ENCODE results near the gene FAXDC2. TPM values are rescaled to one million over a fixed set of nuclear protein-coding genes. Genes with fewer than 3 reads are reported as not detected.
A peak's percentile ranks its signal among the peaks of the same experiment; 100 is the strongest.

FAXDC2 gene
- total and polyA plus RNA-seq, 2 of the 13 experiments (the other 11 are each of a cell fraction or from before 2014, with no cell fraction given) = 4.7 to 58.8 TPM

- TF ChIP-seq HMGXB3 (CRISPR knock-in tag; IDR thresholded peaks at IDR 0.05; ENCODE audit: borderline replicate concordance) (no peak), MEF2D (CRISPR knock-in tag; IDR thresholded peaks at IDR 0.05) (no peak; the same call in 1 of the 2 replicates), NR2C2 (CRISPR knock-in tag; IDR thresholded peaks at IDR 0.05; ENCODE audit: borderline replicate concordance) (peak; percentile 97), YY1 (IDR thresholded peaks at IDR 0.05; ENCODE audit: insufficient read depth, insufficient replicate concordance, low read depth, low read length) (peak; percentile 79), ZNF605 (CRISPR knock-in tag; IDR thresholded peaks at IDR 0.05) (peak; percentile 81; the same call in 1 of the 2 replicates), RCOR2 (CRISPR knock-in tag; IDR thresholded peaks at IDR 0.05) (0 out of 2 replicates have a peak, but pooled peaks have one; percentile 30), KMT2B (CRISPR knock-in tag; IDR thresholded peaks at IDR 0.05) (peak; percentile 91), ZNF746 (CRISPR knock-in tag; IDR thresholded peaks at IDR 0.05) (no peak; the same call in 1 of the 2 replicates), ONECUT2 (CRISPR knock-in tag; IDR thresholded peaks at IDR 0.05) (no peak), MYNN (CRISPR knock-in tag; IDR thresholded peaks at IDR 0.05; ENCODE audit: low read depth) (no peak), ZNF704 (CRISPR knock-in tag; IDR thresholded peaks at IDR 0.05; ENCODE audit: borderline replicate concordance) (no peak), CSRNP1 (CRISPR knock-in tag; IDR thresholded peaks at IDR 0.05) (0 out of 2 replicates have a peak, but pooled peaks have one; percentile 63), ZNF691 (CRISPR knock-in tag; IDR thresholded peaks at IDR 0.05; ENCODE audit: borderline replicate concordance, low read depth) (no peak; the same call in 1 of the 2 replicates), ZNF740 (CRISPR knock-in tag; IDR thresholded peaks at IDR 0.05) (peak; percentile 85; the same call in 1 of the 2 replicates), BCL6 (CRISPR knock-in tag; IDR thresholded peaks at IDR 0.05) (0 out of 2 replicates have a peak, but pooled peaks have one; percentile 39), ZNF18 (CRISPR knock-in tag; IDR thresholded peaks at IDR 0.05; ENCODE audit: insufficient replicate concordance) (no peak)
Observed at GRCh38 chr5:154858297-154858971, 8.0 kb upstream of the FAXDC2 start, which contains the start of gene CNOT8 (continued).

Data from HepG2 (cell line).